Adrenal gland (tissue), 12 donors: ENCODE data around the gene ZPBP2. TPM values are rescaled to one million over a fixed set of nuclear protein-coding genes. Genes with fewer than 3 reads are reported as not detected.

Experiments
- DNase-seq, 7 donors: peaks; one replicate each; pipeline ENCODE4 v3.0.0-alpha.2; 2019 to 2020
- H3K27ac ChIP-seq, 5 donors: fragments of 200-600 bp; sonication (generic) in 4 of 5; 1 replicate in 3 of 5; 2 replicates in 2 of 5; pipeline versions ENCODE4 v1.5.1 to v1.8.0; 2016 to 2020; ENCODE audit warnings: mild to moderate bottlenecking in 1 of 5
- H3K27me3 ChIP-seq: fragments of 200-600 bp; 2 replicates; pipeline ENCODE4 v1.8.0; 2021
- H3K36me3 ChIP-seq, 2 donors: fragments of 200-600 bp; replicated peaks in 1 of 2; 1 replicate in 1 of 2; 2 replicates in 1 of 2; pipeline versions ENCODE4 v1.5.1 to v1.8.0; 2018 to 2022
- H3K4me1 ChIP-seq, 2 donors: fragments of 200-600 bp; replicated peaks in 1 of 2; 1 replicate in 1 of 2; 2 replicates in 1 of 2; pipeline versions ENCODE4 v1.5.1 to v1.8.0; 2018 to 2021
- H3K4me3 ChIP-seq, 4 donors: fragments of 200-600 bp; sonication (generic) in 3 of 4; one replicate each; pipeline ENCODE4 v1.5.1; 2016 to 2018
- H3K9me3 ChIP-seq, 3 donors: fragments of 200-600 bp; sonication (generic) in 1 of 3; replicated peaks in 1 of 3; 1 replicate in 2 of 3; 2 replicates in 1 of 3; pipeline versions ENCODE4 v1.5.1 to v1.8.0; 2016 to 2021
- CTCF ChIP-seq, 6 experiments: fragments of 450-650 bp in 4 of 6; fragments of 200-600 bp in 2 of 6; sonication (generic) in 1 of 6; IDR thresholded peaks; 1 replicate in 5 of 6; 2 replicates in 1 of 6; pipeline versions ENCODE4 v1.5.1 to v1.8.0; 2016 to 2021; ENCODE audit warnings: antibody characterized with exemption in 6 of 6, mild to moderate bottlenecking in 2 of 6, moderate library complexity in 1 of 6
- POLR2A ChIP-seq, 2 donors: fragments of 450-650 bp; IDR thresholded peaks; one replicate each; pipeline ENCODE4 v1.6.1; 2017; ENCODE audit warnings: antibody characterized with exemption in 2 of 2, mild to moderate bottlenecking in 2 of 2, moderate library complexity in 1 of 2
- WGBS, 4 donors: extraction: QIAGEN DNeasy Blood & Tissue Kit in 2 of 4; methylation state at CpG; one replicate each; pipeline versions ENCODE4 v1.1.5 to v1.1.7; 2013 to 2017; 5-methylcytosine and 5-hydroxymethylcytosine counted together
- intact Hi-C, 2 donors: fragments of 100-400 bp; cut with DNase I; formaldehyde crosslinking; loops; one replicate each; pipeline versions ENCODE4 v1.14.1 to v1.15.0; 2022 to 2023
- polyA plus RNA-seq, 3 donors: library from polyadenylated mRNA; stranded (reverse); fragments of 200-250 nt in 2 of 3; fragments of 350-450 nt in 1 of 3; fragmentation: Illumina TruSeq in 1 of 3; extraction: RNeasy Lipid Tissue Mini Kit (QIAGEN cat#74804) in 1 of 3; gene quantifications; one replicate each; pipeline ENCODE4 v1.2.3, GENCODE V29; 2013 to 2014
- total RNA-seq, 9 donors: library from RNA; depleted of rRNA in 4 of 9; stranded (reverse); fragments of >200 nt in 4 of 9; fragments of 120-200 nt in 1 of 9; fragmentation: NEBNext Ultra II Directional in 1 of 9; extraction: Animal tissue kit (Norgen Biotek cat#: 25700) in 1 of 9; gene quantifications; one replicate each; pipeline versions ENCODE4 v1.1.0 to v1.2.4, GENCODE V29; 2013 to 2023
- donor health status: healthy with polysubstance abuse.
- donor health status: Bipolar disorder and iron deficiency.
- donor health status: DM: yes; HTN: yes; CAD: no.
- donor health status: DM: no; HTN: no; CAD: no.
- donor health status: DM: no; HTN: no; CAD: no.
- donor health status: DM: yes; HTN: yes; CAD: no.

Gene ZPBP2
- total and polyA plus RNA-seq, 12 donors, result not detected

GRCh38 chr17:39838057-39838456, 29.9 kb upstream of the ZPBP2 start:
- intact Hi-C loops, result no loop called here
- DNase-seq, result no peak
- 53 to 68% (median 61%) methylated on average over 1 of the region's 1 CpG for WGBS, 4 donors
- Histone ChIP-seq H3K36me3 (no peaks in the 10 kb centered on the region), H3K27me3 (peaks cover 24% of the 10 kb centered on the region), H3K9me3 (no peaks in the 10 kb centered on the region), H3K4me1 (no peaks in the 10 kb centered on the region), H3K4me3 (no peak overlapping the region), H3K27ac (no peak overlapping the region)
- no peak for TF ChIP-seq CTCF (IDR thresholded peaks at IDR 0.05)
- TF ChIP-seq POLR2A (IDR thresholded peaks at IDR 0.05), result no peak

- DNase-seq, result no peak
- Histone ChIP-seq H3K4me1 (no peaks in the 10 kb centered on the region), H3K36me3 (no peaks in the 10 kb centered on the region), H3K9me3 (no peaks in the 10 kb centered on the region), H3K4me3 (no peak overlapping the region), H3K27ac (no peak overlapping the region), H3K27me3 (peaks cover 28% of the 10 kb centered on the region)
- intact Hi-C loops, result no loop called here
- TF ChIP-seq CTCF (IDR thresholded peaks at IDR 0.05) (no peak), POLR2A (IDR thresholded peaks at IDR 0.05) (no peak)
- 50 to 75% (median 54%) methylated on average over 1 of the region's 1 CpG for WGBS, 4 donors
These were observed 29.2 kb upstream of the ZPBP2 start for GRCh38 chr17:39838784-39839183.

GRCh38 chr17:39841134-39841683, 26.8 kb upstream of the ZPBP2 start:
- H3K27ac ChIP-seq, result no peak overlapping the region
- peaks cover 38% of the 10 kb centered on the region for H3K27me3 ChIP-seq
- WGBS, 4 donors, result 62 to 79% (median 68%) methylated on average over 2 of the region's 2 CpGs
- no peak for TF ChIP-seq CTCF (IDR thresholded peaks at IDR 0.05)
- no peak for TF ChIP-seq POLR2A (IDR thresholded peaks at IDR 0.05)
- no peak for DNase-seq
- H3K4me1 ChIP-seq, result no peaks in the 10 kb centered on the region
- no peak overlapping the region for H3K4me3 ChIP-seq
- intact Hi-C loops, result no loop called here
- no peaks in the 10 kb centered on the region for H3K9me3 ChIP-seq
- H3K36me3 ChIP-seq, result no peaks in the 10 kb centered on the region

- Histone ChIP-seq H3K4me1 (no peaks in the 10 kb centered on the region), H3K9me3 (no peaks in the 10 kb centered on the region), H3K27ac (no peak overlapping the region), H3K27me3 (peaks cover 48% of the 10 kb centered on the region), H3K36me3 (no peaks in the 10 kb centered on the region), H3K4me3 (no peak overlapping the region)
- intact Hi-C loops, result no loop called here
- no peak for DNase-seq
- TF ChIP-seq POLR2A (IDR thresholded peaks at IDR 0.05) (no peak), CTCF (IDR thresholded peaks at IDR 0.05) (no peak)
- 72 to 75% (median 73%) methylated on average over 8 of the region's 8 CpGs for WGBS, 4 donors
These were observed 22.8 kb upstream of the ZPBP2 start for GRCh38 chr17:39845052-39845846.
